Renal cortical epithelial cell (primary cell): ENCODE data around the gene TP53BP1. TPM values are rescaled to one million over a fixed set of nuclear protein-coding genes. Genes with fewer than 3 reads are reported as not detected.

Source experiments
- DNase-seq: peaks from one replicate; pipeline ENCODE4 v3.0.0-alpha.2; 2011; ENCODE audit warnings: low read depth
- total RNA-seq: library from RNA; depleted of rRNA; stranded (reverse); fragments of >200 nt; gene quantifications from 2 replicates; pipeline ENCODE4 v1.2.3, GENCODE V29; 2014

TP53BP1 gene
- total RNA-seq, 1 donor from 2014 or later: 143 TPM

DNA sequence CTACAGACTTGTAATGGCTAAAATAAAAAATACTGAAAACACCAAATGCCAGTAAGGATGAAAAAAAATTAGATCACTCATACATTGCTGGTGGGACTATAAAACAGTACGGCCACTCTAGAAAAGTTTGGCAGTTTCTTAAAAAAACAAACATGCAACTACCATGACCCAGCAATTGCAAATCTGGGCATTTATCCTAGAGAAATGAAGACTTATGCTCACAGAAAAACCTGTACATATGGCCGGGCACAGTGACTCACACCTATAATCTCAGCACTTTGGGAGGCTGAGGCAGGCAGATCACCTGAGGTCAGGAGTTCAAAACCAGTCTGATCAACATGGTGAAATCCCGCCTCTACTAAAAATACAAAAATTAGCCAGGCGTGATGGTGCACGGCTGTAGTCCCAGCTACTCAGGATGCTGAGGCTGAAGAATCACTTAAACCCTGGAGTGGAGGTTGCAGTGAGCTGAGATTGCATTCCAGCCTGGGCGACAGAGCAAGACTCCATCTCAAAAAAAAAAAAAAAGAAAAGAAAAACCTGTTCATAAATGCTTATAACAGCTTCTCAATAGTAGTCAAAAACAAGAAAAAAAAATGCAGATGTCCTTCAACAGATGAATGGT lies 5.6 kb downstream of the TP53BP1 start:
- DNase-seq: no peak

DNA sequence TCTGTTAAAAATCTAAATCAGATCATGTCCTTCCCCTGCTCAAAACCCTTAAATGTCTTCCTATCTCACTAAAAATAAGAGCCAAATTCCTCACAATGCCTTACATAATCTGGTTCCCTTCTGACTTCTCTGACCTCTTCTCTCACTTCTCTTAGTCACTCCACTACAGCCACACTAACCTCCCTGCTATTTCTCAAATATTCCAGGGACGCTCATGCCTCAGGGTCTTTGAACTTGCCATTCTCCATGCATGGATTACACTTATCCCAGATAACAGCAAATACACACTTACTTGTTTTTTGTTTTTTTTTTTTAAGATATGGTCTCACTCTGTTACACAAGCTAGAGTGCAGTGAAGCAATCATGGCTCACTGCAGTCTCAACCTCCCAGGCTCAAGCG lies 8.5 kb downstream of the TP53BP1 start:
- DNase-seq: peak; percentile 19

DNA sequence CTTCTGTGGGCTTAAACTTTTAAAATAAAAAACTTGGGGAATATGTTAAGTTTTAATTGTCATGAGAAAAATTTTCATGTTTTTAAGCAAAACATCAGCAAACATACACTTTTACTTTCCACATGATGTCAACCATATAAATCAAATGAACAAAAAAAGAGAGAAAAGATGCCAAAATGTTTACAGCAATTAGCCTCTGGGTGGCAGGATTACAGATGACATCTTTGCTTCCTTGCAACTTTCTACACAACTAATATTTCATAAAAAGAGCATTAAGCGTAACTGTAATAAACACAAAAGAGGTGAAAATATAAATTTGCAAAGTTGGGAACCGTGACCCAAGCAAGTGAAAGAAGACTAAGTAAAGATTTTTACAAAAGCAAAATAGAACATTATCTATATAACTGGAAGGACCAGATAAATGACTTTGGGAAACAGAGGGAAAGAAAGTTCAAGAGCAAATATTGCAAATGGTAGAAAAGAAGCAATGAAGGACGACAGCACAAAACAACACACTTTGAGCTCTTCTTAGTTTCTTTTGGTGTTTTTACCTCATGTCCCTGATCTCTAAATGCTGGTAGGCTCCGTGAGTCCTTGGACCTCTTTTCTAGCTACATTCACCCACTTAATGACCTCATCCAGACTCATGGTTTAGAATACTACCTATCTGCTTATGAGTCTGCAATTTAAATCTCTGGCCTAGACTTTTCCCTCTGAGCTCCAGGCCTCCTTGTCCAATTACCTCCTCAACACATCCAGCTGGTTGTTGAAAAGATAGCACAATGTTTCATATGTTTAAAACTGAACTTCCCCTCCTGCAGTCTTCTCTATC lies 9.4 kb downstream of the TP53BP1 start:
- no peak for DNase-seq

GRCh38 chr15:43473885-43474284 lies 19.1 kb downstream of the TP53BP1 start:
- DNase-seq: no peak

GRCh38 chr15:43471975-43472374 lies 21.0 kb downstream of the TP53BP1 start:
- DNase-seq: no peak

DNA sequence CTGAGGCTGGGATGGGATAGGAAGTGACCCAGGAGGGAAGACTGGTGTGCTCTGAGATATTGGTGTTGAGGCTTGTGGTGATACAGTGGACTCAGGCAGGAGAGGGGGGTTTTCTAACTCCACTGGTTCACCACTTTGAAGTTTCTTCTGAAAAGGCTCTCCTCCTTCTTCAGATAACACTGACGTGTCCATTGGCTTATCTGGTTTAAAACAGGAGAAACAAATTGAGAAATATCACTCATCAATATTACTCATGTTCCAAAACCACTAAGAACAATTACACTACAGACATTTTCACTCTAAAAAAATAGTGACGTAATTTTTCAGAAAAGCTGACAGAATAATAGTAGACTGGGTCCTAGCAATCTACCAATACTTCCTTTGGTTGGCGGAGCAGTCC lies 23.1 kb downstream of the TP53BP1 start:
- DNase-seq: no peak

DNA sequence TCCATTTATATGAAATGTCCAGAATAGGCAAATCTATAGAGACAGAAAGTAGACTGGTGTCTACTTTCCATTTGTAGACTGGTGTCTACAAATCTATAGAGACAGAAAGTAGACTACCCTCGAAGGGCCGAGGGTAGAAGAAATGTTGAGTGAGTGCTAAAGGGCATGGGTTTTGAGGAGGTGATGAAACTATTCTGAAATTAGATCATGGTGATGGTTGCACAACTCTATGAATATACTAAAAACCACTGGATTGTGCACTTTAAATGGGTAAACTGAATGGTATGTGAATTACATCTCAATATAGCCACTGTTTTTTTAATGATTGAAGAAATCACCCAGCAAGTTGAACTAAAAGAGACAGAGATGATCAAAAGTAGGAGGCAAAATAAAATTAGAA lies 27.9 kb downstream of the TP53BP1 start:
- DNase-seq: peak; percentile 92

DNA sequence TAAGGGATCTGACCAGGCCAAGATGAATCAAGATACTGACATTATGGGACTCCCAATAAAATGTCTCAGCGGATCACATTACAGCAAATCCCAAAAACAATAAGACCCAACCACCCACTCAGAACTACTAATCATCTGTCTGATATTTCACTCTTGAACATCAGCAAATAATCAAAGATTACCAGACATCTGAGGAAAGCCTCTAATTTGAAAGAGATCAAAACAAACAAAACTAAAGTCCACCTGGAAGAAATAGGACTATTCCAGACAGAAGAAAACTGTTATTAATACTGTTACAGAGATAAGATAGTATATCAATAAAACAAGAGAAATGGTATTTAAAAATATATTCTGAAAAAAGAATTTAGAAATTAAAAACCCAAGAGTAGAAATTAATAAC lies 29.0 kb downstream of the TP53BP1 start:
- no peak for DNase-seq

DNA sequence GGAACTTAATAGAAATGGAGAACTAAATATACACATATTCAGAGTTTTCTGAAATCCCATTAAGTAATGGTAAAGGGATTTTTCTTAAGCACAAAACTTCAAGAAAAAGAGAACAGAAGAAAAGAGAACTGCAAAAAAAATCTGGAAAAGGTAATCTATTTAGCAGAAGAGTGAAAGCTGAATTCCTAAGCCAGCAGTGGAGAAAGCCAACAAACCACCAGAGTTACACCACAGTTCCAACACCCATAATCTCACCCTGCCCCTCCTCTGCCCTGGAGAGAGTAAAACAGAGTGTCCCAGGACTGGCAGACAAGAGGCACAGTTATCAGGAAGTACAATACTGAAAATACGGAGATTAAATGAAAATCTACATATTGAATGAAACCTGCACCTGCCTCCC lies 29.4 kb downstream of the TP53BP1 start:
- DNase-seq: peak; percentile 68

- DNase-seq: no peak
These were observed 43.0 kb downstream of the TP53BP1 start for GRCh38 chr15:43449981-43450380.

DNA sequence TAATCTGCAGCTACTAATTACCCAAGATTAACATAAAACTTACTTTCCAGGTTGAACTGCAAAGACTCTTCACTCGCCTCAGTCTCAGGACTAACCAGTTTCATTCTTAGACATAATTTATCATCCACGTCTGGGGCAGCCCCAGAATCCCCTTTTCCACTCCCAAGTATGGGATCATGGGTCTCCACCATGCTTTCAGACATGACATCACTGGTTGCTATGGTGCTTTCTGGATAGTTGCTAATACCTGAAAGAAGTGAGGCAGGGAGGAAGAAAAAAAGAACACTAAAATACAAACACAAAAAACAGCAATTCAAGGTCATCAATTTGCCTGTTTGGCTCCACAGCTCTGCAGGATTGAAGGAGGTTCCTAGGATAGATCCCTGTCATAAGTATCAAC lies 46.6 kb downstream of the TP53BP1 start:
- no peak for DNase-seq

GRCh38 chr15:43441316-43441715 lies 51.6 kb downstream of the TP53BP1 start:
- peak; percentile 38 for DNase-seq

DNA sequence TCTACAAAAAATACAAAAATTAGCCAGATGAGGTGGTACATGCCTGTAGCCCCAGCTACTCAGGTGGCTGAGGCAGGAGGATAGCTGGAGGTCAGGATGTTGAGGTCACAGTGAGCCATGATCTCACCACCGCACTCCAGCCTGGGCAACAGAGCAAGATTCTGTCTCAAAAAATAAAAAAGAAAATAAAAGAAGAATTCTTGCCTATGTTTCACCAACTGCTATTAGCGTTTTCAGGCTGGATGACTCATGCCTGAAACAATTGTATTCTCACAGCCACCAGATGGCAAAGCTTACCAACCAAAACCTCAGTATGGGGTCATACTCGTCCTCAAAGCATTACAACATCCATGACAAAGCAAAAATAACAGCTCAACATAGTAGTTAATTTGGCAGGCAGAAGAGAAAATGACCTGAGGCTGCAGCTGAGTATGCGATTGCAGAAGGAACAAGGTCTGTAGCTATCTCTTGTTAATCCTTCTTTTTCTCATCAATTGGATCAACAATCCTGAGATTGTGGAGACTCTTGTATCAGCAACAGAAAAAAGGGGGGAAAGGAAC lies 52.2 kb downstream of the TP53BP1 start:
- DNase-seq: peak; percentile 99

- DNase-seq: no peak
These were observed 53.7 kb downstream of the TP53BP1 start for GRCh38 chr15:43439268-43439667.

GRCh38 chr15:43436395-43436794 lies 56.6 kb downstream of the TP53BP1 start:
- DNase-seq: no peak

- no peak for DNase-seq
These were observed 58.5 kb downstream of the TP53BP1 start for GRCh38 chr15:43434446-43434845.

GRCh38 chr15:43433661-43434303 lies 59.2 kb downstream of the TP53BP1 start:
- no peak for DNase-seq

DNA sequence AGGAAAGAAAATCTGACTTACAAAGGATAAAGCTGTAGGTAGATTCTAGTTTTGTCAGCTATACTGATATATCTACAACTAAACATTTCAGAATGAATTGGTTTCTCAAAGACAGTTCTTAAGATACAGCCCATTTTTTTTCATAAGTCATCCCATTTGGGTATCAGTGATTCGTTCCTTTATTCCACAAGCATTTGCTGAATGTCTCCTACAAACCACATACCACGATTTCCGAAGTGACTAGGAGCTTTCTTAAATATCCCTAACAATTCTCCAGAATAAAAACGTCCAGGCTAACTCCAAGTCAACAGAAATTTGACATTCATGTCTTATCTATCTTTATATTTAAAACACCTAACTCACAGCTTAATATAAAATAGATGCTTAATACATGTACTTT lies 59.8 kb downstream of the TP53BP1 start:
- DNase-seq: peak; percentile 10

DNA sequence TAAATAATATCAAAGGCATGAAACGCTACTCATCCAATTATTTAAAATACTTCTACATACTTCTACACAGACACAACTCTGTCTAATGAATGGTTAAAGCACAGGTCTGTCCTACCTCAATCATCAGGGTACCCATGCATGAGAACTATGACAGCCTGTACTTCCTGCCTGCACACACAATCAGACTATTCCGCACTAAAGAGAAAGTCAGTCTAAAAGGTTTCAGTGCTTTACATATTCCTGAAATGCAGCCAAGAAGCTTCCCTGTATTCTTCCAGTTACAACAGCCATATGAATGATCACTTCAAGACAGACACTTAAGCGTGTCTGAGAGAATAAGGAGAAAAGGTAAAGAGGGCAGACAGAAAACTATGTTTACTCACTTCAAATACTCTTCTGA lies 63.3 kb downstream of the TP53BP1 start:
- DNase-seq: peak; percentile 10

- DNase-seq: peak; percentile 49
These were observed 69.2 kb downstream of the TP53BP1 start for GRCh38 chr15:43423793-43424192.

- no peak for DNase-seq
These were observed 72.1 kb downstream of the TP53BP1 start for GRCh38 chr15:43420876-43421275.

DNA sequence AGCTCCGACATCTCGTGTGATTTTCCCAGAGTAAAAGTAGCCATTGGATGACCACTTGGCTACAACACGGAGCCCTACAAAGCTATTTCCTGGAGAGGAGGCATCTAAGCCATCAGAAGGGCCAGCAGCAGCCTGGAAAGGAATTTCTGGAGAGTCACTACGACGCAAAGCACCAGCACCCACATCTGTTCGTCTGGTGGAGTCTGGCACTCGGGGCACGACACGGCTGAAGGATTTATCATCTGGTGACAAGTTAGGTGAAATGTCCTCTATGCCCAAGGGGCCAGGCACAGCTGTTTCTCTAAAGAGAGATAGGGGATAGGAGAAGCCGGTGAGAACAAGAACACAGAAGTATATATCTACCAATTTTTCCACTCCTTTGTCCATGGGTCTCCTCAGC lies 72.5 kb downstream of the TP53BP1 start:
- no peak for DNase-seq

DNA sequence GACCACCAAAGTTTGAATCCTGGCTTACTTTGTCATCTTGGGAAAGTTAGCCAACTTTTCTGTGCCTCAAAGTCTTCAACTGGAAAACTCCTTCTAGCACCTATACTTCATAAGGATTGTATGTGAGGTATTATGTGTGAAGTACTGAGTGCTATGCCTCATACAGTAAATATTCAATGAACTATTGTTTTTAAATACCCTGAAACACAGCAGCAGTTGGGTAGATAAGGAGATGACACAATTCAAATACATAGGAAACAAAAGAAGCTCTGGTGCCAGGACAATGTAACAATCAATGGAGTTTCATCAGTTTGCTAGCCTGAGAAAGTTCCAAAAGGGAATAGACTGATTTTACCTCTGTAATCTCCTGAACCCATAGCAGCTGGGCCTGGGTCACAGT lies 78.8 kb downstream of the TP53BP1 start:
- no peak for DNase-seq
